ENCODE measurements around the gene CREB3L2.
A peak's percentile ranks its signal among the peaks of the same experiment; 100 is the strongest.

CREB3L2 gene

GRCh38 chr7:137862964-137863363, 138.9 kb downstream of the CREB3L2 start:
- POLR2A ChIA-PET, result no interaction called here
- Histone ChIP-seq H3K36me3 (ENCODE audit: control insufficient read depth in 4 of 4, insufficient read depth in 4 of 4, low read length in 3 of 4) (peaks cover 2 to 30% (median 6%) of the 10 kb centered on the region in 4 experiments), H3K4me3 (ENCODE audit: control insufficient read depth in 1 of 7, extremely low read depth in 1 of 7, insufficient read depth in 4 of 7, low read depth in 2 of 7, low read length in 6 of 7) (no peak overlapping the region), H3K9me3 (ENCODE audit: control extremely low read depth in 1 of 5, control insufficient read depth in 4 of 5, insufficient read depth in 2 of 5, low read depth in 1 of 5, low read length in 4 of 5) (peaks cover 0 to 13% (median 0%) of the 10 kb centered on the region in 5 experiments), H3K4me1 (ENCODE audit: control extremely low read depth in 1 of 4, control insufficient read depth in 4 of 4, insufficient read depth in 4 of 4, low read length in 3 of 4) (peaks cover 0 to 3% (median 0%) of the 10 kb centered on the region in 4 experiments), H3K27me3 (replicated peaks in 2 of 5; ENCODE audit: control insufficient read depth in 4 of 5, insufficient read depth in 5 of 5, low read length in 4 of 5) (no peaks in the 10 kb centered on the region), H3K27ac (ENCODE audit: insufficient read depth in 1 of 2, low read depth in 1 of 2, low read length in 2 of 2, poor library complexity in 1 of 2, severe bottlenecking in 2 of 2) (no peak overlapping the region)
- DNase-seq, result no peak
- CTCF ChIA-PET, result interaction anchor here (0.6 kb wide), 1 partner anchor 258 kb away, joined by 3 read pairs; no protein-coding TSS in a partner anchor
- 95% methylated on average over 2 of the region's 2 CpGs for WGBS (ENCODE audit: insufficient coverage)

GRCh38 chr7:137862358-137862757, 139.5 kb downstream of the CREB3L2 start:
- H3K27me3 ChIP-seq (replicated peaks in 2 of 5; ENCODE audit: control insufficient read depth in 4 of 5, insufficient read depth in 5 of 5, low read length in 4 of 5), result no peaks in the 10 kb centered on the region
- no peak overlapping the region for H3K4me3 ChIP-seq (ENCODE audit: control insufficient read depth in 1 of 7, extremely low read depth in 1 of 7, insufficient read depth in 4 of 7, low read depth in 2 of 7, low read length in 6 of 7)
- CTCF ChIA-PET, result no interaction called here
- H3K4me1 ChIP-seq (ENCODE audit: control extremely low read depth in 1 of 4, control insufficient read depth in 4 of 4, insufficient read depth in 4 of 4, low read length in 3 of 4), result peaks cover 0 to 3% (median 0%) of the 10 kb centered on the region in 4 experiments
- POLR2A ChIA-PET, result no interaction called here
- DNase-seq, result peak in 2 of 3 donors; percentile 17 to 33
- peaks cover 2 to 24% (median 6%) of the 10 kb centered on the region in 4 experiments for H3K36me3 ChIP-seq (ENCODE audit: control insufficient read depth in 4 of 4, insufficient read depth in 4 of 4, low read length in 3 of 4)
- 7% methylated on average over 3 of the region's 4 CpGs for WGBS (ENCODE audit: insufficient coverage)
- no peak overlapping the region for H3K27ac ChIP-seq (ENCODE audit: insufficient read depth in 1 of 2, low read depth in 1 of 2, low read length in 2 of 2, poor library complexity in 1 of 2, severe bottlenecking in 2 of 2)
- peaks cover 0 to 13% (median 0%) of the 10 kb centered on the region in 5 experiments for H3K9me3 ChIP-seq (ENCODE audit: control extremely low read depth in 1 of 5, control insufficient read depth in 4 of 5, insufficient read depth in 2 of 5, low read depth in 1 of 5, low read length in 4 of 5)

GRCh38 chr7:137860542-137860941, 141.3 kb downstream of the CREB3L2 start:
- Histone ChIP-seq H3K9me3 (ENCODE audit: control extremely low read depth in 1 of 5, control insufficient read depth in 4 of 5, insufficient read depth in 2 of 5, low read depth in 1 of 5, low read length in 4 of 5) (peaks cover 0 to under 1% (median 0%) of the 10 kb centered on the region in 5 experiments), H3K27me3 (replicated peaks in 2 of 5; ENCODE audit: control insufficient read depth in 4 of 5, insufficient read depth in 5 of 5, low read length in 4 of 5) (no peaks in the 10 kb centered on the region), H3K4me1 (ENCODE audit: control extremely low read depth in 1 of 4, control insufficient read depth in 4 of 4, insufficient read depth in 4 of 4, low read length in 3 of 4) (peaks cover 0 to 3% (median 0%) of the 10 kb centered on the region in 4 experiments), H3K4me3 (ENCODE audit: control insufficient read depth in 1 of 7, extremely low read depth in 1 of 7, insufficient read depth in 4 of 7, low read depth in 2 of 7, low read length in 6 of 7) (no peak overlapping the region), H3K36me3 (ENCODE audit: control insufficient read depth in 4 of 4, insufficient read depth in 4 of 4, low read length in 3 of 4) (peaks cover 0 to 6% (median 1%) of the 10 kb centered on the region in 4 experiments), H3K27ac (ENCODE audit: insufficient read depth in 1 of 2, low read depth in 1 of 2, low read length in 2 of 2, poor library complexity in 1 of 2, severe bottlenecking in 2 of 2) (no peak overlapping the region)
- ChIA-PET CTCF (no interaction called here), POLR2A (no interaction called here)
- DNase-seq, result no peak
- no CpG with 5 or more reads among the region's 2 CpGs for WGBS (ENCODE audit: insufficient coverage)

GRCh38 chr7:137853053-137853452, 148.8 kb downstream of the CREB3L2 start:
- CTCF ChIA-PET, result no interaction called here
- Histone ChIP-seq H3K27me3 (replicated peaks in 2 of 5; ENCODE audit: control insufficient read depth in 4 of 5, insufficient read depth in 5 of 5, low read length in 4 of 5) (peaks cover 5 to 22% (median 9%) of the 10 kb centered on the region in 5 experiments), H3K4me1 (ENCODE audit: control extremely low read depth in 1 of 4, control insufficient read depth in 4 of 4, insufficient read depth in 4 of 4, low read length in 3 of 4) (no peaks in the 10 kb centered on the region), H3K36me3 (ENCODE audit: control insufficient read depth in 4 of 4, insufficient read depth in 4 of 4, low read length in 3 of 4) (no peaks in the 10 kb centered on the region), H3K4me3 (ENCODE audit: control insufficient read depth in 1 of 7, extremely low read depth in 1 of 7, insufficient read depth in 4 of 7, low read depth in 2 of 7, low read length in 6 of 7) (no peak overlapping the region), H3K9me3 (ENCODE audit: control extremely low read depth in 1 of 5, control insufficient read depth in 4 of 5, insufficient read depth in 2 of 5, low read depth in 1 of 5, low read length in 4 of 5) (no peaks in the 10 kb centered on the region), H3K27ac (ENCODE audit: insufficient read depth in 1 of 2, low read depth in 1 of 2, low read length in 2 of 2, poor library complexity in 1 of 2, severe bottlenecking in 2 of 2) (no peak overlapping the region)
- POLR2A ChIA-PET, result no interaction called here
- WGBS (ENCODE audit: insufficient coverage), result no CpG with 5 or more reads among the region's 1 CpG
- DNase-seq, result no peak

- Histone ChIP-seq H3K27me3 (replicated peaks in 2 of 5; ENCODE audit: control insufficient read depth in 4 of 5, insufficient read depth in 5 of 5, low read length in 4 of 5) (peaks cover 9 to 31% (median 16%) of the 10 kb centered on the region in 5 experiments), H3K4me3 (ENCODE audit: control insufficient read depth in 1 of 7, extremely low read depth in 1 of 7, insufficient read depth in 4 of 7, low read depth in 2 of 7, low read length in 6 of 7) (no peak overlapping the region), H3K36me3 (ENCODE audit: control insufficient read depth in 4 of 4, insufficient read depth in 4 of 4, low read length in 3 of 4) (no peaks in the 10 kb centered on the region), H3K27ac (ENCODE audit: insufficient read depth in 1 of 2, low read depth in 1 of 2, low read length in 2 of 2, poor library complexity in 1 of 2, severe bottlenecking in 2 of 2) (no peak overlapping the region), H3K9me3 (ENCODE audit: control extremely low read depth in 1 of 5, control insufficient read depth in 4 of 5, insufficient read depth in 2 of 5, low read depth in 1 of 5, low read length in 4 of 5) (no peaks in the 10 kb centered on the region), H3K4me1 (ENCODE audit: control extremely low read depth in 1 of 4, control insufficient read depth in 4 of 4, insufficient read depth in 4 of 4, low read length in 3 of 4) (peaks cover 0 to 7% (median 4%) of the 10 kb centered on the region in 4 experiments)
- ChIA-PET POLR2A (interaction anchor here (0.6 kb wide), 1 partner anchor 41 kb away, joined by 3 read pairs; no protein-coding TSS in a partner anchor), CTCF (no interaction called here)
- DNase-seq, result no peak
Measured at GRCh38 chr7:137852108-137852507, 149.8 kb downstream of the CREB3L2 start.

GRCh38 chr7:137850972-137851945, 150.6 kb downstream of the CREB3L2 start:
- POLR2A ChIA-PET, result no interaction called here
- no peak for DNase-seq
- H3K4me1 ChIP-seq (ENCODE audit: control extremely low read depth in 1 of 4, control insufficient read depth in 4 of 4, insufficient read depth in 4 of 4, low read length in 3 of 4), result peaks cover 0 to 12% (median 9%) of the 10 kb centered on the region in 4 experiments
- H3K4me3 ChIP-seq (ENCODE audit: control insufficient read depth in 1 of 7, extremely low read depth in 1 of 7, insufficient read depth in 4 of 7, low read depth in 2 of 7, low read length in 6 of 7), result no peak overlapping the region
- H3K9me3 ChIP-seq (ENCODE audit: control extremely low read depth in 1 of 5, control insufficient read depth in 4 of 5, insufficient read depth in 2 of 5, low read depth in 1 of 5, low read length in 4 of 5), result no peaks in the 10 kb centered on the region
- CTCF ChIA-PET, result interaction anchor here (0.6 to 0.9 kb wide), 2 partner anchors 28 to 29 kb away, joined by 3 read pairs; no protein-coding TSS in a partner anchor
- 89% methylated on average over 4 of the region's 6 CpGs for WGBS (ENCODE audit: insufficient coverage)
- H3K27ac ChIP-seq (ENCODE audit: insufficient read depth in 1 of 2, low read depth in 1 of 2, low read length in 2 of 2, poor library complexity in 1 of 2, severe bottlenecking in 2 of 2), result no peak overlapping the region
- peaks cover 9 to 37% (median 16%) of the 10 kb centered on the region in 5 experiments for H3K27me3 ChIP-seq (replicated peaks in 2 of 5; ENCODE audit: control insufficient read depth in 4 of 5, insufficient read depth in 5 of 5, low read length in 4 of 5)
- no peaks in the 10 kb centered on the region for H3K36me3 ChIP-seq (ENCODE audit: control insufficient read depth in 4 of 4, insufficient read depth in 4 of 4, low read length in 3 of 4)

GRCh38 chr7:137850571-137850970, 151.3 kb downstream of the CREB3L2 start:
- H3K4me3 ChIP-seq (ENCODE audit: control insufficient read depth in 1 of 7, extremely low read depth in 1 of 7, insufficient read depth in 4 of 7, low read depth in 2 of 7, low read length in 6 of 7), result no peak overlapping the region
- POLR2A ChIA-PET, result no interaction called here
- peaks cover 9 to 44% (median 20%) of the 10 kb centered on the region in 5 experiments for H3K27me3 ChIP-seq (replicated peaks in 2 of 5; ENCODE audit: control insufficient read depth in 4 of 5, insufficient read depth in 5 of 5, low read length in 4 of 5)
- CTCF ChIA-PET, result interaction anchor here (0.9 kb wide), 1 partner anchor 28 kb away, joined by 3 read pairs; no protein-coding TSS in a partner anchor
- H3K9me3 ChIP-seq (ENCODE audit: control extremely low read depth in 1 of 5, control insufficient read depth in 4 of 5, insufficient read depth in 2 of 5, low read depth in 1 of 5, low read length in 4 of 5), result no peaks in the 10 kb centered on the region
- H3K4me1 ChIP-seq (ENCODE audit: control extremely low read depth in 1 of 4, control insufficient read depth in 4 of 4, insufficient read depth in 4 of 4, low read length in 3 of 4), result peaks cover 0 to 16% (median 12%) of the 10 kb centered on the region in 4 experiments
- WGBS (ENCODE audit: insufficient coverage), result 80% methylated on average over 1 of the region's 2 CpGs
- no peaks in the 10 kb centered on the region for H3K36me3 ChIP-seq (ENCODE audit: control insufficient read depth in 4 of 4, insufficient read depth in 4 of 4, low read length in 3 of 4)
- no peak overlapping the region for H3K27ac ChIP-seq (ENCODE audit: insufficient read depth in 1 of 2, low read depth in 1 of 2, low read length in 2 of 2, poor library complexity in 1 of 2, severe bottlenecking in 2 of 2)
- no peak for DNase-seq
